ENCODE measurements around the gene CSTPP1. TPM values are rescaled to one million over a fixed set of nuclear protein-coding genes. Genes with fewer than 3 reads are reported as not detected.

CSTPP1 gene
- total RNA-seq, 1 donor from 2014 or later = 13.2 TPM

DNA sequence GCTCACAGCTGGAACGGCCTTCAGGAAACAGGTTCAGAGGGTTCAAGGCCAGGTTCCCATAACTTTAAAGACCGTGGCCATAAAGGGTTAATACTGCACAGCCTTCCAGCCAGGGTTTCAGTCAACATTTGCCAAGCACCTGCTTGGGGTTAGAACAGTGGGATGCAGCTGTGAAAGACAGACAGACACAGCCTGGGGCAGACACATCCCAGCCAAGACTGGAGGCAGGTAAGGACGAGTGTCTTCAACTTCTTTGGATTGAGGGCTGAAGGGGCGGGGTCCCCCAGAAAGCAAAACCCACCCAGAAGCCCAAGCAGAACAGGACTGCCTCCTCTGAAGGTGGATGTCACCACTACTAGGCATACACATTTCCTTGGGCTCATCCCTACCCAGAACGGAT lies 225.9 kb downstream of the CSTPP1 start:
- no peak for DNase-seq (ENCODE audit: low spot score)
- intact Hi-C loops (cut with DNase I) = no loop called here

DNA sequence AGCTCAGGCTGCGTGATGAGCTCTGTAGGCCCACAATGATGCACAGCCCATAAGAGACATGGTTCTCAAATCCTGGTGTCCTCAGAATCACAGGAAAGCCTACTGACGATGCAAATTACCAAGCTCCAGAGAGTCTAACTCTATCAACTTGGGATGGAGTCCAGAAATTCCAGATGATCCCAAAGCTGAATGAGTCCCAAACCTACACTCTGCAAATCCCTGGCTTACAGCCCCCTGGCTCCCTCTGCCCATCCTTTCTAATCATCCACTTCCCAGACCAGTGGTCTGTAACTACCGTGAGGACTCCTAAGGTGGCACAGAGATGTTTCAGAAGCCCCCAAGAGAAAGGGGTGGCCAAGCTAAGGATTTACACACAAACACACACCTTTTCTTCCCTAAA lies 226.6 kb downstream of the CSTPP1 start:
- intact Hi-C loops (cut with DNase I) = no loop called here
- DNase-seq (ENCODE audit: low spot score) = no peak

DNA sequence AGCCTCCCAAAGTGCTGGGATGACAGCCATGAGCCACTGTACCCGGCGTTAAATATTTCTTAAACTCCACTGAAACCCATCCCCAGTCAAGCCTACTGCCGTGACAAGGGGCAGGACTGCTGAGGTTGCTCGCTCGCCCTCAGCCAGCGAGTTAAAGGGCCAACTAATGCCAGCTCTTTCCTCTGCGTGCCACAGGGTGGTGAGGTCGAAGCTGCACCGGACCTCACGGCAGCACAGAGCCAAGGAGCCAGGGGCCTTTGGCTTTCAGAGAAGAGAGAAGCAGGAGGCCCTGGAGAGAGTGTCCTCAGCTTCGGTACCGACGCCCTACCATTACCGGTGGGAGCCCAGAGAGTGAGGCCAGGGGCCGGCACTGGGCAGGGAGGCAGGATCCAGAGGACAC lies 227.3 kb downstream of the CSTPP1 start:
- intact Hi-C loops (cut with DNase I) = no loop called here

DNA sequence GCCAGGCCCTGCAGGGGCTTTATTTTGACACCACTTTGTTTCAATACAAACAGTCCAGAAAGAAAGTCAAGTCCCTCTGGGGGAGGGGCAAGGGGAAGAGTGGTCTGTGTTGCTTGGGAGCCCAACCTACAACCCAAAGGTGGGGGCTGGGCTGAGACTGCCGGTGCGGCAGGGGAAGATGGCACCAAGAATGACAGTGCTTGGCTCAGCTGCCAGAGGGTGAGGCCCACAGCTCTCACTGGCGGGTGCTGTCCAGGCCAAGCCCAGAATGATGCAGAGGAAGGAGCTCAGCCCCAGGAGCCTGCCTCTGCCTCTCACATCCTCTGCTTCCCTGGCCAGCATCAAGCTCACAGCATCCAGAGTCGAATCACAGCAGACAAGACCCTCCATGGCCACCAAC lies 227.8 kb downstream of the CSTPP1 start:
- intact Hi-C loops (cut with DNase I) = no loop called here
- no peak for DNase-seq (ENCODE audit: low spot score)

More for the DNA sequence above, 227.3 kb downstream of the CSTPP1 start:
- no peak for DNase-seq (ENCODE audit: low spot score)

DNA sequence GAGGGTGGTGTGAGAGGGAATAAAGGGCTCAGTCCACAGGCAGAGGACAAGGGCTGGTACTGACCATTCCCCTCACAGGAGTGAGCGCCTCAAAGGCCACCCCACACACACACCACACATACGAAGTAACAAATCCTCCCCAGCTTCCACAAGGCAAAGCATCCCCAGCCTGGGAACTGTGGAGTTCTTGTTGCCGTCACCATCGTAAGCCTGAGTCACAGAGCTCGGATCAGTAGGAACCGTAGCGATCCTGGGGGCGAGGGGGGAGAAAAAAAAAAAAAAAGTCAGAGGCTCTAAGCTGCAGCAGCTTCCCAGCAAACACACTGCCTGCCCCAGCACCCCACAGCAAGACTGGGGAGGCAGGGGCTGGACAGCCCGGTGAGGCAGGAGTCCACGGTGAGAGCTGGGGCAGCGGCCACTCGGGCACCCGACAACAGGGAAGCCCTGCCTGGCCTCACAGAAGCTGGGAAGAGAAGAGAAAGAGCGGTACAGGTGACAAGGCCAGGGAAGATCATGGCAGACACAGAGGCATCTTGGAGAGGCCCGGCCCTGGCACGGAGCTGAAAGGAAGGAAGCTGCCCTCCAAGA lies 228.8 kb downstream of the CSTPP1 start:
- intact Hi-C loops (cut with DNase I) = no loop called here
- no peak for DNase-seq (ENCODE audit: low spot score)

DNA sequence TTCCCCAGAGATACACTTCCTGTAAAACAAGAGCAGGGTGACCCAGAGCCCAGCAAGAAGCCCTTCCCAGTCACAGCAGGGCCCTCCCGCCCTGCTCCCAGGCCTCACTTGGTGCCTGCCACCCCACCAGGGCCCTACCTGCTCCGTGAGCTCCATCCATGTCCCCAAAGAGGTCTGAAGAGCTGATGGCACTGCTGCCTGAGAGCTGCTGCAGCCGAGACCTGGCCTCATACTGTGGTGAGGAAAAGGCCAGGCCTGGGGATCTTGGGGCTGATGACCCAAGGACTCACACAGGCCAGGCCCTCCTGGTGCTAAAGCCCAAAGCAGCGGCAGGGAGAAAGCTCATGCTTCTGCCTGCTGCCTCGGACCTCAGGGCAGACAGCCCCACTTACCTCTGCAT lies 229.8 kb downstream of the CSTPP1 start:
- DNase-seq (ENCODE audit: low spot score) = no peak
- intact Hi-C loops (cut with DNase I) = no loop called here

DNA sequence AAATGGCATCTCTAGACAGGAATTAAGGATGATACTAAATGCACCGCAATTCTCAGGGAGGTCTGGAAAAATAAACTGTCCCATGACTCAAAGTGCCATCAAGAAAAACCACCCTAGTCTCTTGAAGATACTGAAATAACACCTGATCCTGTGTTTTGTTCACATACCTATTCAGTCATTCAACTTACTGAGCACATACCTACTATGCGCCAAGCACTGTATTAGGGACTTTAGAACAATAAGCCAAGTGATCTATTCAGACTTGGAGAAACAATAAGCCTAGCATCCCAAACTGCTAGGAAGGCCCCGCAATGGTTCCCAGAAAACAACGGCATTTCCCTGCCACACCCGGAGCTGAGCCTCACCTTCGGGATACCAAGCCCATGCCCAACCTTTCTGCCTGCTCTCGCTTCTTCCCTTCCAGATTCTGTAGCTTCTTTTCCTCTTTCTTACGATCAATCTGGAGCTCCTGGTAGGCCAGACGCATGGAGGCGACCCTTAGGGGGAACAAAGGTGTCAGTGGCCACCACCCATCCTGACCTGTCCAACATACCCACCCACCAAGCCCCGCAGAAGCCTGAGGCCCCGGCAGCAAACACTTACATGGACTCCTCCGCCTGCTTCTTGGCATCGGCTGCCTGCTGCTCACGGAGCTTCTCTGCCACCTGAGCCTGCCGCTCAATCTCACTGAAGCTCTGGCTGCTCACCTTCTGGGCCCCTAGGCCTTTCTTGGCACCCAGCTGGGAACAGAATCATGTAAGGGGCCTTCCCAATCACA lies 234.7 kb downstream of the CSTPP1 start:
- DNase-seq (ENCODE audit: low spot score) = no peak
- intact Hi-C loops (cut with DNase I) = no loop called here

DNA sequence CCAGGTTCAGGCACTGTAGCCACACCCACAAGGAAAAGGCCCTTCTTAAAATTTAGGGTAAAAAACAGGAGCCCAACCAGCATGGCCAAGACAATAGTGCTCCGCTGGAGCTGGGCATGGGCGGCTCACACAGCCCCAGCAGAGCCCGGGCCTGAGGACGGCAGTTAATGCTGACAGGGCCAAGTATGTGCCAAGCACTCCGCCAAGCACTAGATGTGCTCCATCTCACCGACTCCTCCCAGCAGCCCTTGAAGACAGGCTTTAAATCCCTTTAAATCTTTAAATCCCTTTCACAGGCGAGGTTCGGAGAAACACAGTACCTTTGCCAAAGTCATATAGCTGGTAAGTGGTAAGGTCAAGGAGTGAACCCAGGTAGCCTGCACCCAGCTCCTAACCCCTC lies 235.3 kb downstream of the CSTPP1 start:
- DNase-seq (ENCODE audit: low spot score) = no peak
- intact Hi-C loops (cut with DNase I) = no loop called here

DNA sequence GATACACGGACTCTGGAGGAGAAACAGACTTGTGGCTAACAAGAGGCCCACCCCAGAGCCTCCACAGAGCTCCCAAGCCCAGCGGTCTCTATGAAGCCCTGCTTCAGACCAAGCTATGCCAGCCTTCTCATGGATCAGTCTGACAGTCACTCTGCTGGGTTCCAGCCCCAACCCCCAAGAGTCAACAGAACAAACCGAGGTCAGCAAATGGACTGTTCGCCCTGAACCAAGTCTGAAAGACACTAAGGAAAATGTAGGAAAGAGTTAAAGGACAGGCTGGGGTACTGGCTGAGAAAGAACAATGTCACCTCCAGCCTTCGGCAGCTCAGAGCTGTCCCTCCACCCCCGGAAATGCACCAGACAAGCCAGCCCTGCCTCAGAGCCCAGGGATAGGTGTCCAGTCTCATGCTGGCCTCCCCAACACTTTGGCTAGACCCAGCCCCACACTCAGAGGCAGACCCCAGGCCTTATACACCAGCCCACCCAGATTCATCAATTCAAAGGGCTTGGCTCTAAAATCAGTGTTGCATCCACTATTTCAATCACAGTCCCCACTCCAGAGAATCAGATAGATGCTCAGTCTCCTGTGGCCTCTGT lies 236.3 kb downstream of the CSTPP1 start:
- no peak for DNase-seq (ENCODE audit: low spot score)
- intact Hi-C loops (cut with DNase I) = no loop called here

DNA sequence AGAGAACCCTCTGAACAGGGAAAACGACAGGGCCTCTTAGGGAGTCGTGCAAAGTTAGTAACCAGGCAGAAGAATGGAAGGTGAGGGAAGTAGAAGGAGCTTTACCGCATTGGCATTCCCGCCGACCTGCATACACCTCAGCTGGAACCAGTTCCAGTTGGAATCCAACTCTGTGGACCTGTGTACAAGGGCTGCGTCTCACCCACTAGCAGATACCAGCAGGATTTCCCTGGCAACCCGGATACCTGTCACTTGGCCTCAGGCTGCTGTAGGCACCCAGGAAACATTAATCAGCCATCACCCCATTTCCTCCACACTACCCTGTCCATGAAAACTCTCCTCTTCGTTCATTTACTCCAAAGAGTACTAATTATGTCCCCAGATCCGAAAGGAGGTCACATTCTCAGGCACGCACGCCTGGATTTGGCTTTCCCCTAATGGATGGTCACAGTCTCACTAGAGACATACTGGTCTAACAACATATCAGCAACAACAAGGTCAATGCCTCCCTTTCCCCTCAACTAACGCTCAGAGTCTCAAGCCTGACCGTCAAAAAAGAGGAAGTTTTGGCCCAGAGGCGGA lies 239.3 kb downstream of the CSTPP1 start:
- DNase-seq (ENCODE audit: low spot score) = no peak
- intact Hi-C loops (cut with DNase I) = loop anchor here (2.0 to 5.0 kb wide), 3 partner anchors 39 to 231 kb away; partner anchors contain the start of genes DDB2 and SLC39A13

DNA sequence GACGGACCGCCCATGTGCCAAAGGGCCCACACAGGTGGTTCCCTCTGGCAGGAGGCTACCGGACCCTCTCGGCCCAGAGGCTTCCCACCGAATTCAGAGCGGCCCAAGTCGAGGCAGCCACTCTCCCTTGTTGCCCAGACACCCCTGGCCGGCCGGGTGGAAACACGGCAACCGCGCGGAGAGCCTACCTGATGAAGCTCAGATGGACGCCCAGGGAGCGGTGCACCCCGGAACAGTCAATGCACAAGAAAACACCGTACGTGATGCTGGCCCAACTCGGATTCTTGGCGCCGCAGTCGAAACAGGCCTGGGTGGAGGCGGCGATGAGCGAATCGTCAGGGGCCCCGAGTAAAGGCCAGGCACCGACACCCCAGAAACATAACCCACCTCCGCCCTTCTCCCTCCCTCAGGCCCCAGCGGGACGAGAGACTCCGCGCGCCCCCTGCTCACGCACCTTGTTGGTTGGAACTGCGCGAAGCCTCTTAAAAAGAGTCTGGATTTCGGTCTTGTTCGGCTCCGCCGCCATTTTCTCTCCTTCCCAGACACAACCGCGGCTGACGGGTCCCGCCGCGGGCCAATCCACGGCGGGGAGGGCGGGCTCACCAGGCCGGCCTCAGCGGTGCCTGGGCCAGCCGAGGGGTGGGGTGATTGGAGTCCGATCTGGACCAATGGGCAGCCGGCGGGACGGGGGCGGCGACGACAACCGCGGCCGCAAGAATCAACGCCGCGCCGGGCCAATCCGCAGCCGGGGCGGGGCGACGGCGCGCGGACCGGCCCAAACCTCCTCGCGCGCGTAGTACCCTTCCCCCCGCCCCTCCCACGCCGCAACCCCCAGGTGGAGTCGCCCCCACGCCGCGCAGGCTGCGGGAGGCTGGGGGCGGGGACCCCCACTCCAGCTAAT lies 240.0 kb downstream of the CSTPP1 start, which contains the start of gene ARFGAP2:
Gene ARFGAP2, minus strand, starts transcription at position 552 of the 901 bp plus-strand sequence. Its CDS starts 26 bp downstream, at position 526.
- DNase-seq (ENCODE audit: low spot score) = peak; percentile 99
- intact Hi-C loops (cut with DNase I) = loop anchor here (1.0 to 5.0 kb wide), 4 partner anchors 38 to 231 kb away; partner anchors contain the start of genes DDB2 and SLC39A13

DNA sequence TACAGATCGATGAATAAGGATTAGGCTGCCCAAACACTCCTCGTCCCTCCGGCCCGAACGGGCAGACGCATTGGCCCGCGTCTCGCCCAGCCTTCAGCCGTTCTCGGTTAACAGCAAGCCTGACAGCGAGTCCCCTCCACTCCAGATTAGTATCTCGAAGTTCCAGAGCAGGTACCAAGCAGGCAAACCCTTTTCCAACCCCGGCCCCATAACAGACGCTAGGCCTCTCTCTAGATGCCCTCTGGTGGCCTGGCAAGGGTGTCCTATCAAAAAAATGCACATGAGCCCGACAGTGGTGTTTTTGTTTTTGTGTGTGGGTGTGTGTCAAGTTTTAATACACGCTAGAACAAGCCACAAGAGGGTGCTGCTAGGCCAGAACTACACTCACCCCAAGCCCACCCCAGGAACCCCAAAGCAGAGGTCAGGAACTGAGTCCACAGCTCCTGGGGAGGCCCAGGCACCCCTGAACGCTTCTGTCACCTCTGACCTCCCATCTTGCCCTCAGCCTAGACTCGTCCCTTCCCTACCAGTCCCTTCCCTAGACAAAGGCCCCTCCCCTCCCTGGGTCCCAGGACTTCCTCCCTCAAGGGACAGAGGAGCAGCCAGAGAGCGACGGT lies 240.8 kb downstream of the CSTPP1 start:
- intact Hi-C loops (cut with DNase I) = loop anchor here (1.0 to 5.0 kb wide), 4 partner anchors 37 to 230 kb away; partner anchors contain the start of genes DDB2 and SLC39A13
- peak; percentile 80 for DNase-seq (ENCODE audit: low spot score)

DNA sequence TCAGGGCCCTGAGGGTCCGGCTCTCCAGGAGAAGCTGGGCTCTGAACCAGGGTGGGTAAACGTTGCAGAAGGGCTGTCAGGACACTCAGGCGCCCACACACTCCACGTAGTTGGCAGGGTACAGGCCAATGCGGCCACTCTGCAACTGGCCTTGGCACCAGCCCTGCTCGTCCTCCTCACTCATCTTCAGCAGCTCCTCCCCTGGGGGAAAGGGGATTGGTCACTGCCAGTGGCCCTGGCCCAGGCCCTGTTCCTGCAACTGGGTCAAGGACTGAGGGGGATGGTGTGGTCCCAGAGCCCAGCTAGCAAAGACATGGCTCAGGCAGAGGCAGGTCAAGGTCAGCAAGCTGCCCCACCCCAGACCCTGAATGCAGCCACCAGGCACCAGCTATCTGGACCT lies 241.3 kb downstream of the CSTPP1 start:
- DNase-seq (ENCODE audit: low spot score) = peak; percentile 81
- intact Hi-C loops (cut with DNase I) = loop anchor here (1.0 to 5.0 kb wide), 4 partner anchors 37 to 229 kb away; partner anchors contain the start of genes DDB2 and SLC39A13

DNA sequence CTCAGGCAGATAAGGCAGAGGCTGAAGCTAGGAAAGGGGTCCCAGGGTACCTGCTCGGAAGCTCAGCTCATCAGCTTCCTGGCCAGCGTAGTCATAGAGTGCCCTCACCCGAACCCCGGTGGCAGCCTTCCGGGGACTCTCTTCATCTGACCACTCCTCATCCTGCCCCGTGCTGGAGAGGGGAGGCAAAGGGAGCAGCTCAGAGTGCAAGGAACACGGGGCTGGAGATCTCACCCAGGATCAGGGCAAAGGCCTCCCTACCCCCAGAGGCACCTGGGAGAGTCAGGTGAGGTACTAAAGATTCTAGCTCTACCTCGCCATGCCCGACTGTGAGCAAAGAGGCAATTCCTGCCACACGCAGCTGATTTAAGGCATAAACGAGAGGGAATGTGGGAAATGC lies 241.8 kb downstream of the CSTPP1 start:
- DNase-seq (ENCODE audit: low spot score) = no peak
- intact Hi-C loops (cut with DNase I) = loop anchor here (5.0 kb wide), 1 partner anchor 229 kb away; the partner anchor contains the start of gene SLC39A13

DNA sequence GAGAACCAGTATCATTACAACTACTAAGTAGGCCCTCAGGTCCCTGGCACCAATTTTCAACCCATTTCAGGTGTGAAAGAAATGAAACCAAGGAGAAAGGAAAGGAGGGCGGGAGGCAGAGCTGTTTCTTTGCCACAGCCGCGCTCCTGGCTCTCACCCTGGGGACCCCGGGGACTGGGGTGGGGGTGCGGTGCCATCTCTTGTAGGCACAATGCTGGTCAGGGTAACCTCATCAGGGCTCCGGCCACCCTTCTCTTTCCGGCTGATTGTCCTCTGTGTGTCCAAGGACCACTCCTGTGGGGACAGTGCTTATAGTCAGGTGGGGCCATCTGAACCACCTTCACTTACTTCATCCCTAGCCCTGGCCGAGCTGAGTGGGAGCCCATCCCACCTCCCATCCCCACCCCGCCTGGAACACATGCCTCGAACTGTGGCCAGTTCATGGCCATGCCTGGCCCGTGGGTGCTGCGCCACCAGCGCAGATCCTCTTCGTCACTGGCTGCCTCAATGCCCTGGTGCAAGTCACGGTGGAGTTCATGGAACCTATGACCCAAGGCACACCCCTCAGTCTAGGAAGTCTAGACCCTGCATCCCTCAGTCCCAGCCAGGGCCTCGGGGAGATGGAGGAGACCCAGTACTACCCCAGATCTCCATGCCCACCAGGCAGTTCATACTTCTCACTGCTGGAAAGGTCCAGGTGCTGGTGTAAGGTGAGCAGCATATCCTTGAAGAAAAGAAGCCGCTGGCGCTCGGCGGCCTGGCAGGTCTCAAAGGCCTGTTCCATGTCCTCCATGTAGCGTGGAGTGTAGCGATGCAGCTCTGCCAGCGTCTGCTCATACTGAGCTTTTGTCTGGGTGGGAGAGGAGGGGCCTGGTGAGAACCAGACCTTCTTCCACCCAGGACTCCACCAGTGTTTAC lies 242.4 kb downstream of the CSTPP1 start:
- intact Hi-C loops (cut with DNase I) = loop anchor here (5.0 kb wide), 1 partner anchor 228 kb away; the partner anchor contains the start of gene SLC39A13
- no peak for DNase-seq (ENCODE audit: low spot score)

DNA sequence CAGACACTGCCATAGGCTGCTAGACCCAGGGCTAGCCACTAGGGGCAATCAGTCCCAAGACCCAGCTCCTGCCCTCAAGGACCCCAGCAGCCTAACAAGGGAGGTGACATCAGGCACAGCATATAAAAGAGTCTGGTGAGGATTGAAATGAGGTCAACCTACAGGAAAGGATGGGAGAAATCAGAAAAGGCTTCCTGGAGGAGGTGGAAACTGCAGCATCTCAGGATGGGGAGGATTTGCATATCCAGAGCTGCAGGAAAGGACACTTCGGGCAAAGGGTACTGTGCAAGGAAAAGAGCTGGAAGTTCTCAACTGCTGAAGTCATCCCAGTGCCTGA lies 243.1 kb downstream of the CSTPP1 start:
- DNase-seq (ENCODE audit: low spot score) = no peak
- intact Hi-C loops (cut with DNase I) = loop anchor here (5.0 kb wide), 1 partner anchor 228 kb away; the partner anchor contains the start of gene SLC39A13

DNA sequence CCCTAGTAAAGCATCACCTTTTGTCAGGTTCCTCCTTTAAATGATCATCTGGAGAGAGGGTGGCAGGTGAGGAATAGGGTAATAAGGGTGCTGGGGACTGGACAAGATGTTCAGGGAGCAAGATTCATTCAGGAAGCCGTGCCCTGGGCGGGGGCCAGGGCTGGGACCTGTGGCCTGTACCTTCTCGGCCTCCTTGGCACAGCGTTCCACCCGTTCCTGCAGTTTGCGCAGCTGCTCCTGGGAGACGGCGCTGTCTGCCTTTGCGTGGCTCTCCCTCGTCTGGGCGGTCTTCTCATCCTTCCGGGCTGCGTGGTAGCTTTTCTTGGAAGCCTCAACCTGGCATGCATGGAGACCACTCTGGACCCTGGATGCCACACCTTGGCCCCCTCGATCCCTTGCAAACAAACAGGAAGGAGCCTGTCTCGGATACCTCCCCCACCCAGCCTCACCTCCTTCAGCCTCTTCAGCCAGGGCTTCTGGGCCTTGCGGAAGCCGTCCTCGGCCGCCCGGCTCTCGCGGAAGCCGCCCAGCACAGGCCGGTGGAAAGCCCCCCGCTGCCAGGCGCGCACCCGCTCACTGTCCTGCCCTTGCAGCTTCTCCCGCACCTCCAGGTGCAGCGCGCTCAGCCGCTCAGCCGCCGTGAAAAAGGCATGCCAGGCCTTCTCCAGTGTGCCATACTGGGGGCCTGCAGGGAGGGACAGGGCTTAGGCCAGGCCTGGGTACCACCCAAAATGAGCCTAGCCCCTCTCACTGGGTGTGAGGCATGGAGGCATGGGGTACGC lies 243.6 kb downstream of the CSTPP1 start:
- intact Hi-C loops (cut with DNase I) = no loop called here

More for the DNA sequence above, 243.6 kb downstream of the CSTPP1 start:
- DNase-seq (ENCODE audit: low spot score) = no peak

Measured in cardiac septum (tissue), 1 donor.